Measurements from ENCODE around the gene ZNF556. TPM values are rescaled to one million over a fixed set of nuclear protein-coding genes. Genes with fewer than 3 reads are reported as not detected.

ZNF556 gene
- total and polyA plus RNA-seq, 11 donors, result 0.16 to 0.20 TPM; not detected in 9

DNA sequence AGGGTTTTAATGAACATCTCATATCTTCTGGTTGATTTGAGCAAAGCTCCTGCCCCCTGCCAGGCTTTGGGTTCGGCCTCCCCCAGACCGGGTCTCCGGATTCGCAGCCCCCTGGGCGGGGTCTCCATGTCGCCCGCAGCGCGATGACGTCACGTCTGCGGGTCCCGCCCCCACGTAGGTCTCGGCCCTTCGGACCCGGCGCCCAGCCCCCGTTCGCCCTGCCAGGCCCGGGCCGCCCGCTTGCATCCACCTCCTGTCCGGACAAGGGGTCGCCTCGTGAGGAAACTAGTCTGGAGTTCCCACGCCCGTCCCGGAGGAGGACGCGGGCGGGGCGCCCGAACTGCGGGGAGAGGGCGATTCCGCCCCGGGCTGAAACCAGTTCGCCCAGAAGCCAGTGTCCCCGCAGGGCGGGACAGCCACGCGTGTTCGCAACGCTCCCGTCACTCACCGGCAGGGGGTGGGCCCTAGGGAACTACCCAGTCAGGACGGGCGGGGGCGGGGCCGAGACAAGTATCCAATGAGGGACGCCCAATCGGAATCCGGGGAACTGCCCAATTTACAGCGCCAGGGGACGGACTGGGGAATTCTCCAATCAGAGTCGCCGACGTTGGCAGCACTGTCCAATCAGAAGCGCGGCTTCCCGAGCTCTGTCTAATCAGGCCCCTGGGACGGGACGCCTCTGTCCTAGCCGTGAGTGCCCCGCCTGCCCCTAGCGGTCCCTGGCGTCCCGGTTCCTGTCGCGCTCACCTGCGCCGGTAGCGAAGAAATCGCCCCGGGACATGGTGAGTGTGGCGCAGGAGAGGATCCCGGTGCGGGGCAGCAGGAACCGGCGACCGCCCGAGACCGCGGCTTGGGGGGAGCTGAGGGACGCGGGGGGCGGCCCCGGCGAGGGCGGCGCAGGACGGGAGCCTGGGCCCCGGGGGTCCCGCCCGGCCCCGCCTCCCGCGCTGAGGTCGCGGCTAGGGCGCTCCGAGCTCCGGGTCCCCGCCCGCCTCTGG, 26.0 kb upstream of the ZNF556 start, which contains the start of gene ZNF555:
ZNF555 (plus strand) TSS at position 682 of the 998 bp plus-strand sequence; CDS start at position 780, 98 bp downstream.
- Histone ChIP-seq H3K9me3 (peaks cover 0 to 54% (median 23%) of the 10 kb centered on the region in 12 donors), H3K27me3 (no peaks in the 10 kb centered on the region), H3K27ac (peak within 1 kb of the TSS; percentile 69 to 99 (median 94)), H3K36me3 (peaks cover 0 to 13% (median 4%) of the 10 kb centered on the region in 9 donors), H3K4me1 (peaks cover 0 to 28% (median 11%) of the 10 kb centered on the region in 12 donors), H3K4me3 (peak within 1 kb of the TSS; percentile 60 to 97 (median 81))
- TF ChIP-seq, protein P1, sequence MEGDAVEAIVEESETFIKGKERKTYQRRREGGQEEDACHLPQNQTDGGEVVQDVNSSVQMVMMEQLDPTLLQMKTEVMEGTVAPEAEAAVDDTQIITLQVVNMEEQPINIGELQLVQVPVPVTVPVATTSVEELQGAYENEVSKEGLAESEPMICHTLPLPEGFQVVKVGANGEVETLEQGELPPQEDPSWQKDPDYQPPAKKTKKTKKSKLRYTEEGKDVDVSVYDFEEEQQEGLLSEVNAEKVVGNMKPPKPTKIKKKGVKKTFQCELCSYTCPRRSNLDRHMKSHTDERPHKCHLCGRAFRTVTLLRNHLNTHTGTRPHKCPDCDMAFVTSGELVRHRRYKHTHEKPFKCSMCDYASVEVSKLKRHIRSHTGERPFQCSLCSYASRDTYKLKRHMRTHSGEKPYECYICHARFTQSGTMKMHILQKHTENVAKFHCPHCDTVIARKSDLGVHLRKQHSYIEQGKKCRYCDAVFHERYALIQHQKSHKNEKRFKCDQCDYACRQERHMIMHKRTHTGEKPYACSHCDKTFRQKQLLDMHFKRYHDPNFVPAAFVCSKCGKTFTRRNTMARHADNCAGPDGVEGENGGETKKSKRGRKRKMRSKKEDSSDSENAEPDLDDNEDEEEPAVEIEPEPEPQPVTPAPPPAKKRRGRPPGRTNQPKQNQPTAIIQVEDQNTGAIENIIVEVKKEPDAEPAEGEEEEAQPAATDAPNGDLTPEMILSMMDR (IDR thresholded peaks at IDR 0.05), result peak; percentile 39 to 70 (median 56)
- TF ChIP-seq POLR2A (IDR thresholded peaks at IDR 0.05), result peak in 1 of 2 donors; percentile 62
- ATAC-seq (peak; percentile 98 to 99 (median 98)), DNase-seq (peak; percentile 99 to 100 (median 100))
- intact Hi-C loops (cut with DNase I), result loop anchor here in 3 of 10 donors (1.0 to 5.0 kb wide), 3 partner anchors 56 to 106 kb away; partner anchors contain the start of gene THOP1 (in 2 of the 3)
- 0 to 1% (median 0%) methylated on average over 45 to 106 of the region's 106 CpGs for WGBS, 4 donors

DNA sequence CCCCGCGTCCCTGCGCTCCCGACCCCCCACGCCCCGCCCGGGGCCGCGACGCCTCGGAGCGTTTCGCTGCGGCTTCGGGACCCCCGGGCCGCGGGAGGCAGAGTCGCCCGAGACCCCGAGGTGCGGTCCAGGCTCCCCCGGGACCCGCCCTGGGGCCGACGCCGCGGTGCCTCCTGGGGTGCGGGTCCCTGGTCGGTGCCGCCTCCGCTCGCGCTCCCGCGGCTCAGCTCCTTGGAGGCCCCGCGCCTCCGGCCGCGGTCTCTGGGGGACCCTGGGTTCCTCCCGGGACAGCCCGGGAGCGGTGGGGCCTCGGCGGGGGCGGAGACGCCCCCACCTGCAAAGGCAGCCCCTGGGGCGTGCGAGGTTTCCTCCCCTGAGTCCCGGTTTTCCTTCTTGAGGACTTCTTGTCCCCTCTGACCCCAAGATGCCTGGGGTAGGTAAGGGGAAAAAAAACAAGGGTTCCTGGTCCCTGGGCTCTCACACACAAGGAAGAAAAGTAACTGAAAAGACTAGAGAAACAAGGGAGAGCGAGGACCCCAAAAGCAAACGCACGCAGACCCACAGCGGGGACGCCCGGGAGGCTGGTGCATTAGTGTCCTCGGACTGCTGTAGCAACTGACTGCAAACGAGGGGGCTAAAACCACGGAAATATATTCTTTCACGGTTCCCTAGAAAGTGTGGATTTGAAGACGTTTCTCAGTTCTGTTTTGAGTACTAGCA, 25.1 kb upstream of the ZNF556 start:
- ATAC-seq (no peak), DNase-seq (no peak)
- Histone ChIP-seq H3K27ac (peak overlapping the region; percentile 45 to 99 (median 94)), H3K4me3 (peak overlapping the region; percentile 60 to 97 (median 81)), H3K36me3 (peaks cover 0 to 6% (median 0%) of the 10 kb centered on the region in 9 donors), H3K9me3 (peaks cover 0 to 53% (median 16%) of the 10 kb centered on the region in 12 donors), H3K4me1 (peaks cover 0 to 33% (median 16%) of the 10 kb centered on the region in 12 donors), H3K27me3 (no peaks in the 10 kb centered on the region)
- TF ChIP-seq, protein P1 (IDR thresholded peaks at IDR 0.05), result no peak
- TF ChIP-seq POLR2A (IDR thresholded peaks at IDR 0.05), result no peak
- 2 to 8% (median 5%) methylated on average over 18 to 62 of the region's 62 CpGs for WGBS, 4 donors
- intact Hi-C loops (cut with DNase I), result loop anchor here in 3 of 10 donors (1.0 to 5.0 kb wide), 3 partner anchors 57 to 105 kb away; partner anchors contain the start of gene THOP1 (in 2 of the 3)

DNA sequence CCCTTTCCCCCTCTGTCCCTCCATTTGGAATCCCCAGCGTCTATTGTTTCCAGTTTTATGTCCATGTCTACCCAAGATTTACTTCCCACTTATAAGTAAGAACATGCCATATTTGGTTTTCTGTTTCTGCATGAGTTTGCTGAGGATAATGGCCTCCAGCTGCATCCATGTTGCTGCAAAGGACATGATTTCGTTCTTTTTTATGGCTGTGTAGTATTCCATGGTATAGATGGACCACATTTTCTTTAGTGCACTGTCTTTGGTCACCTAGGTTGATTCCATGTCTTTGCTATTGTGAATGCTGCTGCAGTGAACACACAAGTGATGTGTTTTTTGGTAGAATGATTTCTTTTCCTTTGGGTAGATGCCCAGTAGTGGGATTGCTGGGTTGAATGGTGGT, 22.0 kb upstream of the ZNF556 start:
- DNase-seq, result no peak
- Histone ChIP-seq H3K4me1 (peaks cover 0 to 33% (median 16%) of the 10 kb centered on the region in 12 donors), H3K4me3 (no peak overlapping the region), H3K9me3 (peaks cover 0 to 55% (median 25%) of the 10 kb centered on the region in 12 donors), H3K36me3 (peaks cover 0 to 9% (median 0%) of the 10 kb centered on the region in 9 donors), H3K27me3 (no peaks in the 10 kb centered on the region), H3K27ac (no peak overlapping the region)
- WGBS, 4 donors, result 97 to 100% (median 98%) methylated on average over 2 of the region's 2 CpGs
- intact Hi-C loops (cut with DNase I), result no loop called here
- no peak for ATAC-seq
- TF ChIP-seq POLR2A (IDR thresholded peaks at IDR 0.05), result no peak
- TF ChIP-seq, protein P1 (IDR thresholded peaks at IDR 0.05), result no peak

Measured in heart left ventricle (tissue), 16 donors.